GM18870 (cell line): ENCODE data around the gene LAMA4.
"Not testable (repeated sequence)": the region's sequence is repeated elsewhere in the genome, so short reads cannot be mapped to it uniquely, and the experiment has no call there.

Source experiments
- ATAC-seq: cut with Tn5 transposase; IDR thresholded peaks from one replicate; pipeline ENCODE4 v1.9.1; 2021; ENCODE audit warnings: moderate library complexity; ENCODE audit not compliant: unreplicated experiment

The LAMA4 gene

GRCh38 chr6:112215488-112216284 lies 38.7 kb downstream of the LAMA4 start:
- no peak for ATAC-seq

GRCh38 chr6:112214739-112215269 lies 39.6 kb downstream of the LAMA4 start:
- ATAC-seq = no peak

- ATAC-seq = no peak
These were observed 43.5 kb downstream of the LAMA4 start for GRCh38 chr6:112210852-112211251.

GRCh38 chr6:112209131-112209530 lies 45.2 kb downstream of the LAMA4 start:
- no peak for ATAC-seq

- no peak for ATAC-seq
These were observed 46.6 kb downstream of the LAMA4 start for GRCh38 chr6:112207776-112208175.

GRCh38 chr6:112207131-112207530 lies 47.2 kb downstream of the LAMA4 start:
- no peak for ATAC-seq

- no peak for ATAC-seq
These were observed 48.3 kb downstream of the LAMA4 start for GRCh38 chr6:112206110-112206458.

- ATAC-seq = no peak
These were observed 48.8 kb downstream of the LAMA4 start for GRCh38 chr6:112205427-112206109.

- no peak for ATAC-seq
These were observed 50.0 kb downstream of the LAMA4 start for GRCh38 chr6:112204350-112204706.

- no peak for ATAC-seq
These were observed 50.6 kb downstream of the LAMA4 start for GRCh38 chr6:112203577-112204349.

GRCh38 chr6:112202639-112203341 lies 51.6 kb downstream of the LAMA4 start:
- ATAC-seq = peak; percentile 74

- not testable (repeated sequence) for ATAC-seq
These were observed 54.0 kb downstream of the LAMA4 start for GRCh38 chr6:112200185-112200914.

GRCh38 chr6:112199001-112199403 lies 55.4 kb downstream of the LAMA4 start:
- no peak for ATAC-seq

- ATAC-seq = no peak
These were observed 55.8 kb downstream of the LAMA4 start for GRCh38 chr6:112198582-112198981.

GRCh38 chr6:112197636-112198035 lies 56.7 kb downstream of the LAMA4 start:
- ATAC-seq = no peak

- ATAC-seq = no peak
These were observed 58.1 kb downstream of the LAMA4 start for GRCh38 chr6:112196306-112196705.

GRCh38 chr6:112195166-112195565 lies 59.2 kb downstream of the LAMA4 start:
- ATAC-seq = no peak

GRCh38 chr6:112194511-112194910 lies 59.9 kb downstream of the LAMA4 start:
- no peak for ATAC-seq

GRCh38 chr6:112193535-112194051 lies 60.8 kb downstream of the LAMA4 start:
- no peak for ATAC-seq

GRCh38 chr6:112193117-112193516 lies 61.2 kb downstream of the LAMA4 start:
- ATAC-seq = no peak
